GM03348 (cell line): ENCODE data around the gene SAFB.
"Not testable (repeated sequence)": the region's sequence is repeated elsewhere in the genome, so short reads cannot be mapped to it uniquely, and the experiment has no call there.

Experiments used
- DNase-seq: peaks from one replicate; pipeline ENCODE4 v3.0.0; 2012; ENCODE audit warnings: low spot score

The SAFB gene

DNA sequence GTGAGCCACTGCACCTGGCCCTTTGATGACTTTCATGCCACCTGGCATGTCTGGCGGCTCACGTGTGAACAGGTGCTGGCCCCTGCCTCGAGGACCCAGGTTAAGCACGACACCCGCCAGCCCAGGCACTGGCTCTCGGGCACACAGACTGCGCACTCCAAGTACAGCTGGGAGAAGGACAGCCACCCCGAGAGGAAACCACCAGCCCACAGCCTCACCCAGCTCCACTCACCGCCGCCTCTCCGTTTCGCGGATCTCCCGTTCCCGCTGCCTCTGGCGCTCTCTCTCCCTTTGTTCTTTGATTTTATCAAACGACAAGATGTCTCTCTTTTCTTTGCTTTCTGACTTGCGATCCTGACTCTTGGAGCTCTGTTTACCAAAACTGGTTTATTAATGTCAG is 27.8 kb upstream of the SAFB start:
- DNase-seq = no peak

GRCh38 chr19:5595745-5596144 is 27.1 kb upstream of the SAFB start:
- no peak for DNase-seq

DNA sequence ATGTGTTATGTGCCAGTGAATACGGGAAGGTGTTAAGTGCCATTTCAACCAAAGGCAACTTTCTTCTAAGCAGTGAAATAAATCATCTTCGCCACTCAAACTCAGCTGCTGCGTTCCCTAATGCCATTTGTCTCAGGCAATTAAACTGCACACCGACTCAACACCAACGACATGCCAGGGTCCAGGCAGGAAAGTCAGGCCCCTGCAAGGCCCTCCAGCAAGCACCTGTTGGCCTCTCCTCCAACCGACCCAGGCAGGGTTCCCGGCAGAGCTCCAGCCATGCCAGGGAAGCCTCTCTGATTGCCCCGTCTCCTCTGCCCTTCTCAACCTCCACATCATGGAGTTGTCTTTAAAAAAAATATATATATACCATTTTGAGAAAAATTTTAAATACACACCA is 22.1 kb upstream of the SAFB start:
- no peak for DNase-seq

- no peak for DNase-seq
Measured at GRCh38 chr19:5603626-5604025, 19.3 kb upstream of the SAFB start.

DNA sequence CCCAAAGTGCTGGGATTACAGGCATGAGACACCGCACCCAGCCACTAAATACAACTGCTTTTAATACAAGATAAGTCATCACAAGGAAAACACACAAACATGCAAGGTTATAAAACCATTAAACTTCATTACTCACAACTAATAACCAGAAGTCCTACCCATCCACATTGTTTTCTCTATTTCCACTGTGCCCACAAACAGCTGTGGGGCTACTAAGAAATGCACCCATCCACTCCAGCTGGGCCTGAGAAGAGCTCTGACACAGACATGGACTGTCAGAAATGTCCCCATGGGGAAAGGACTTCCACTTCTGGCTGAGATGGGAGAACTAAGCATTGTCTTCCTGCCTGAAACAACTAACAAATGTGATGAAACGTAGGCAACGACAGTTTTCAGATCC is 17.5 kb upstream of the SAFB start:
- DNase-seq = no peak

- no peak for DNase-seq
Measured at GRCh38 chr19:5607318-5608275, 15.3 kb upstream of the SAFB start.

DNA sequence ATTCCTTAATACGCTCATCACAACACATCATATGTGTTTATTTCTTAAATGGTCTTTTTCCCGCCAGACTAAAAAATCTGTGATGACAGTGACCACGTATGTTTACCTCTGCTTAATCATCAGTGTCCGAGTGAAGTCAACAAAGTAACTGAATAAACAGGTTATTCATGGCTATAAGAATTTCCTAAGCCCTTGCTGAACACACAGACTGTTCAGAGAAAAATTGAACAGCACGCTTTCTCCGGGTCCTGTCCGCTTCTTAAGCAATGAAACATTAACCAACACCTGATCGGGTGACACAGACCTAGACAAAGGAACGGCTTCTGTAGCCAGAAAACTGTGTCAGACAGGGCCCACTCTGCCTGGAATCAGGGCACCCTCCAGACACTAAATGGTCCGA is 14.6 kb upstream of the SAFB start:
- DNase-seq = no peak

GRCh38 chr19:5608766-5609165 is 14.1 kb upstream of the SAFB start:
- DNase-seq = not testable (repeated sequence)

- DNase-seq = no peak
Measured at GRCh38 chr19:5609881-5610448, 12.9 kb upstream of the SAFB start.

DNA sequence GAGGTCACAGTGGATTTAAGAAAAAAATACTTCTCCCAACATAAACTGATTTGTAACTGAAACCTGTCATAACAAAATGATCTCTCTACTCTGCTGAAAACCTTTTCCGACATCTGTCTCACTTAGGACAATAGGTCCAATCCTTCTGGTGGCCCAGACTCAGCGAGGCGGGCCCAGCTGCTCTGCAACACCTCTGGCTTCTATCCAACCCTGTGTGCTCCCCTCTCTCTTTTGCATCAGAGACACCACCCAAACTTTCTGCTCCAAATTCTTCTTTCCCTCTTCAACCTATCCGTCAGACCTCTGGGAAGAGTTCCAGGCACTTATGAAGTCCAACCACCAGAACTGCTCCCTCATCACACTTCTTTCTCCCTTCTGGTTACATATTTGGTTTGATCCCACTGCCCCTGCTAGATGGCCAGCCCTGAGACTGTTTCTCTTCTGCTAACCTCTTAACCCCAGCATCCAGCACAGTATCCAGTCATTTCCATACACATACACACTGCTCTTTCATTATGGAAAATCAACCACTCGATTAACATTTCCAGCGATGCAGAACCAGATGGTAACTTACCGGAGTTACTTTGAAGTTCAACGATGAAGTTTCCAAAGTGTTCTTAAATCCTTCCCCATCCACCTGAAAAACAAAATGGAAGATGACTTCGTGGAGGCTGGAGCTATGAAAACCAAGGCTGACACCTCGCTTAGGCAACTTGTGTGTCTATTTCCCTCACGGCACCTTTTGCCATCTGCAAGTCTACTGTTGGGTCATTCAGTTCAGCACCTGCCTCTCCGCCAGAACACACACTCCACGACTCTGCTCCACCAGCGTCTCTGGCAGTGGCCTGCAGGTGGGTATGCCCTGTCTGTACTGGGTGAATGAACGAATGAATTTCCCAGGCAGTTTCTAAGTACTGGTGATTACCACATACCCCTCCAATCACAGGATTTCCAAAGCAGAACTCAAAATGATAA is 9.7 kb upstream of the SAFB start:
- no peak for DNase-seq

DNA sequence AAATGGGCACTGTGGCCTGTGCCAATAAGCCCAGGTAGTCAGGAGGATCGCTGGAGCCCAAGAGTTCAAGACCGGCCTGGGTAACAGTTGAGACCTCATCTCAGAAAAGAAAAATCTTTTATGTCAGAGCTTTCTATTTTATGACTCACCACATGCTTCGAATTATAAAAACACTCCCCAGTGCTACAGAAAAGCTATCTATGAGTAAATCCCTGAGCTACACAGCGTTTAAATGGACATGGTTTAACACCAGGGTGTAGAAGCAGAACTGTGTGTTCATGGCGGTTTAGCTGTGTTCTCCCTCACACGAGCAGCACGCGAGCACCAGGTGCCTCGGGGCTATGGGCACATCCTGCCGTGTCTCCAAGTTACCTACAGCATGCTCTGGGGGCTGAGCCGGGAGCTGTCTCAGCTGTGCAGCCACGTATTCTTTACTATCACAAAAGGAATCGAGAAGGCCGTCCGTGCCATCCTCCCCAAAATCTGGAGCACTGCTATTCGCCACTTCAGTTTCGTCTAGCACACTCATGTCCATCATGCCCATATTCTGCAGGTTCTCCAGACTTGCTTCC is 7.0 kb upstream of the SAFB start:
- DNase-seq = no peak

GRCh38 chr19:5617080-5617479 is 5.8 kb upstream of the SAFB start:
- no peak for DNase-seq

GRCh38 chr19:5618591-5618990 is 4.3 kb upstream of the SAFB start:
- no peak for DNase-seq

DNA sequence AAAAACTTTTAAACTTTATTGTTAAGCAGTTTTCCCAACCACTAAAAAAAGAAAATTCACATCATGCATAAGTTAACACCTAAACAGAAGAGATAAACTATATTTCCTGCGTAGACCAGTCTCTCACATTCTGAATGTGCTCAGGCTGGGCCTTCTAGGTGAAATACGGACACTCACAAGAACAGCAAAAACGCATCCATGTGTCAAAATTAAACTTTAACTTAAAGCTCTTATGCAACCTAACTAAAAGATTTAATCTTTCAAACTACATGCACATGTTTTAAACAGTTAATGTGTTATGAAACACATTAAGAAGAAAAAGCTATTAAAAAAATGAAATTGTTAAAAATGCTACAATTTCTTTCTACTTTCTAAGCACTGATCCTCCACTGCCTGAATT is 2.9 kb upstream of the SAFB start:
- DNase-seq = no peak

DNA sequence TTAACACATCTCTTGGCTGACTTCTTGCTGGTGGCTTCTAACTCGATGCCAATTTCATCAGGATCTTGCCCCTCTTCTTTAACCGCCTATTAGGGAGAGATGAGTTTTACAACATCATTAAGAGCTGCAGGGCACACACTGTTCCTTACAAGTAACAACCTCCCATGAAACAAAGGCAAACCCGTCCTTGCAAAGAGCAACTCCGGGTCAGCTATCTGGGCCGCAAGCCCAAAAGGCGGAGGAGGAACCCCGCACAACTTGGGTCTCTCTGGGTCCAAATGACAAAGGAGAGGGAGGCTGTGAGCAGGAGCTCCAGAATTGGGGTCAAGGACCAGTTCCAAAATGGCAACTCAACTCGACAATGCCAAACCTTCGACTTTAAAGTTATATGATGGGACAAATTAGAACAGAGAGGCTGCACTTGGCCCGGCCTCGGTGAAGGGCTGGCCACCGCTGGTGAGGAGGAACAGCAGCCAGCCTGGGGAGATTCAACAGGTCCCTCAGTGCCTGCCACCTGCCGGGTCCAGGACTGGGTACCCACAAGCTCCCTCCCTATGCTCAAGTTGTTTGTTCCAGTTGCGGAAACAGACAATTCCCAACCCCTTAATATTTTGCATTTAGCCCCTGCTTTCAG is 1.5 kb upstream of the SAFB start:
- no peak for DNase-seq

DNA sequence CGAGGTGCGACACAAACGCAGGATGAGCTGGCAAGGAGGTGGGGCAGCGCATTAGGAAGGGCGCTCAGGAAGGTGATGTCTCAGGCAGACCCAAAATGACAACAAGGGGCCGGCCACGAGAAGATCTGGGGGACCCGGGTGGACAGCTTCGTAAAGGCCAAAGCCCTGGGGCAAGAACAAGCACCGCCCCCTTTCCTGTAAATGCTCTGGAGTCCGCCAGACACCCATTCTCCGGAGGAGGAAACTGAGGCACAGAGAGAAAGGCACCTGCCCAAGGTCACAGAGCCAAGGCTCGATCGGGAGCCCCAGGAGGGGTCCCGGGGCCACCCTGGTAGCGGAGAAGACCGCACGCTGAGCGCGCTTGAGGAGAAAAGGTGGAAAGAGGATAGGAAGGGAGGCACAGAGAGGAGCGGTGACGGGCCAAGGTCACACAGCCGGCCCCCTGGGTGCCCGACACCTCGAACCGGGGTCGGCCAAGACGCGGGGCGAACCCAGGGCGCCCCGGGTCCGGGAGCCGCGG is 878 bp upstream of the SAFB start:
- peak; percentile 28 for DNase-seq

GRCh38 chr19:5623397-5624017 is 624 bp downstream of the SAFB start:
- no peak for DNase-seq

DNA sequence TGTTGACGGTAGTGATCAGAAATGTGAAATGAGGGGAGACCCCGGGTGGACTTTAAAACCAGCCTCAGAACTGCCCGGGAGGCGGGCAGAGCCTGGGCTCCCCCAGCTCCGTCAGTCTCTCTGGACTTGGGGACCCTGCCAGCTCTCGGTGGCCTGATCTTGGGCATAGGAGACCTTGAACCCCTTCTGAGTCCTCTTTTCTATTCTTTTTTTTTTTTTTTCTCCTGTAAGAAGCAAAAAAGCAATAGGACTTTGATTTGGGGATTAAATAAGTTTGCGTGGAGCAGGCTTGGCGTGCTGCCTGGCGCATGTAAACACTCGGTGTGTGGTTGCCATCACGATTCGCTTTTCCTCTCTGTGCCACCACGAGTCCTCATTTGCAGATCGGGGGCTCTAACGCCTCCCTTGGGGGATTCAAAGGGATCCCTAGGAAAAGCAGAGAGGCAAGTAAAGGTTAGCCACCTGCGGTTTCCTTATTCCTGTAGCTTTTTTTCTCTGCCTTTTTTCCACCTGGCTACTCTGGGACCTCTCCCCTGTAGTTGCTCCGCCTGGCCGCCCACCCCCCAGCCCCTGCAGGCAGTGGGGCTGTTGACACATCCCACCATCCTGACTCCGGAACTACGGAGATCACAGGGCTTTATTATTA is 1.3 kb downstream of the SAFB start:
- DNase-seq = peak; percentile 37

DNA sequence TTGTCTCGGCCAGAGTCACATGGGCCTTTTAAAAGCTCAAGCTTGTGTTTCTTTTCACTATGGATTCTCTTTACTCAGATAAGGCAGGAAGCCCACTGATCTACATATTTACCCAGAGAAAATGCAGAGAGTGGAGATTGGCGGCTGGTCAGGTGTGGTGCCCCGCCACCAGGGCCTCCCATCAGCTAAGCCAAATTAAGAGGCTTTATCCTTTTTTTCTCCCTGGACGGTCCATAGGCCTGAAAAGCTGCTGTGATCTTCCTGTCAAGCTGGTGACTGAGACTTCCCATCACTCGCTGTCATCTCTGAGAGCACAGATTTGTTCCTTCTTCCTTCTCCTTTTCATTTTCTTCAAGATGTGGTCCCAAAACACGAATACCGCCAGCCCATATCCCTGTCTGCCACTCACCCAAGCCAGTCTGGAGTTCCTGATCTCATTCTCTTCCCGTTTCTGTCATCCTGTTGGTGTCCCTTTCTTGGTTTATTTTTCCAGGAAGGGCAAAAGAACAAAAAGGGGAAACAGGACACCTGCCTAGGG is 1.9 kb downstream of the SAFB start:
- DNase-seq = no peak

DNA sequence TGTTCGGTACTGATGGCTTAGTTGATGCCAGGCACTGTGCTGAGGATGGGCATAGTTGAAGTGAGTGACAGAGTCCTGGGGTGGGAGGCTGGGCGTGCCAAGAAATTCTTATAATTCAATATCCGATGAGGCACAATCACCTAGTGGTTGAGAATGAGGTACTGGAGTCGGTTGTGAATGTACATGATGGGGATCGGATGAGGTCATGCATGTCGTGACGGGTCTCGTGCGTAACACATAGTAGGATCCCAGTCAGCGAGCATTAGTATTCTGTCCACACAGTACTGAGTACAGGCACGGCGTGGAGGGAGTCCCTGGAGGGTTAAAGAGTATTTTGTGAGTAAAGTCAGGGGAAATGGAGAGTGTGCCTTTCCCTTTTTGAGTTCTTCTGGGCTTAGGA is 2.8 kb downstream of the SAFB start:
- DNase-seq = no peak
